ENCODE data around the gene SPDYA.
A peak's percentile ranks its signal among the peaks of the same experiment; 100 is the strongest.

Gene SPDYA

DNA sequence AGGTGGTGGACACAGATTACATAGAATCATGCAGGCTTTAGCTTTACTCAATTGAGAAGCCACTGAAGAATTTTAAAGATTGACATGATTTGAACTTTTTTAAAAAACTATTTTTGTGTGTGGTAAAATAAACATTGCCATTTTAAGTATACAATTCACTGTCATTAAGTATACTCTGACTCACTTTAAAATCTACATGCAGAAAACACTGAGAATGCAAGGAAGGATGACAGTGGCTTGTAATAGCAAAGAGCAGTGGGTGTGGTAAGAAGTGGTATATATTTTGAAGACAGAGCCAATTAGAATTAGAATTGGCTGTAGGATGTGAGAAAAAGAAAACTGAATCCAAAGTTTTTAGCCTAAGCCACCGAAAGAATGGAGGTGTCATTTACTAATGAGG lies 44.6 kb downstream of the SPDYA start:
- TF ChIP-seq, protein P1, sequence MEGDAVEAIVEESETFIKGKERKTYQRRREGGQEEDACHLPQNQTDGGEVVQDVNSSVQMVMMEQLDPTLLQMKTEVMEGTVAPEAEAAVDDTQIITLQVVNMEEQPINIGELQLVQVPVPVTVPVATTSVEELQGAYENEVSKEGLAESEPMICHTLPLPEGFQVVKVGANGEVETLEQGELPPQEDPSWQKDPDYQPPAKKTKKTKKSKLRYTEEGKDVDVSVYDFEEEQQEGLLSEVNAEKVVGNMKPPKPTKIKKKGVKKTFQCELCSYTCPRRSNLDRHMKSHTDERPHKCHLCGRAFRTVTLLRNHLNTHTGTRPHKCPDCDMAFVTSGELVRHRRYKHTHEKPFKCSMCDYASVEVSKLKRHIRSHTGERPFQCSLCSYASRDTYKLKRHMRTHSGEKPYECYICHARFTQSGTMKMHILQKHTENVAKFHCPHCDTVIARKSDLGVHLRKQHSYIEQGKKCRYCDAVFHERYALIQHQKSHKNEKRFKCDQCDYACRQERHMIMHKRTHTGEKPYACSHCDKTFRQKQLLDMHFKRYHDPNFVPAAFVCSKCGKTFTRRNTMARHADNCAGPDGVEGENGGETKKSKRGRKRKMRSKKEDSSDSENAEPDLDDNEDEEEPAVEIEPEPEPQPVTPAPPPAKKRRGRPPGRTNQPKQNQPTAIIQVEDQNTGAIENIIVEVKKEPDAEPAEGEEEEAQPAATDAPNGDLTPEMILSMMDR (IDR thresholded peaks at IDR 0.05) = no peak
- no peak overlapping the region for H3K4me3 ChIP-seq
- no peak for DNase-seq (ENCODE audit: low spot score)
- H3K27ac ChIP-seq = no peak overlapping the region

DNA sequence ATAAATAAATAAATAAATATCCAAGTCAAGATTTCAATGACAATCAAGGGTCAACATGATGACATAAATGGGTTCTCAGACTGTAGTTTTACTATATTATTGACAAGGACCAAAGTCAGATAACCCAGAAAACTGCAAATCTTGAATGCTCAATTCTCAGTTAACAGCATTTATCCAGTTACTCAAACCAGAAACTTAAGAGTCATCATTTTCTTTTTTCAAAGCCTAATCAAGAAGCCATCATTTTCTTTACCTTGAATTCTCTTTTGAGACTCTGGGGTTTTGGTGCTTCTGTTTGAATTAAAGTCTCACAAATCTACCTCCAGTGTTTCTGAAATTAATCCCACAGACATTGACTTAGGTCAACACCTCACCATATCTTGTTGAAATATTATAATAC lies 45.3 kb downstream of the SPDYA start:
- H3K27ac ChIP-seq = no peak overlapping the region
- DNase-seq (ENCODE audit: low spot score) = no peak
- TF ChIP-seq, protein P1 (IDR thresholded peaks at IDR 0.05) = no peak
- H3K4me3 ChIP-seq = no peak overlapping the region

DNA sequence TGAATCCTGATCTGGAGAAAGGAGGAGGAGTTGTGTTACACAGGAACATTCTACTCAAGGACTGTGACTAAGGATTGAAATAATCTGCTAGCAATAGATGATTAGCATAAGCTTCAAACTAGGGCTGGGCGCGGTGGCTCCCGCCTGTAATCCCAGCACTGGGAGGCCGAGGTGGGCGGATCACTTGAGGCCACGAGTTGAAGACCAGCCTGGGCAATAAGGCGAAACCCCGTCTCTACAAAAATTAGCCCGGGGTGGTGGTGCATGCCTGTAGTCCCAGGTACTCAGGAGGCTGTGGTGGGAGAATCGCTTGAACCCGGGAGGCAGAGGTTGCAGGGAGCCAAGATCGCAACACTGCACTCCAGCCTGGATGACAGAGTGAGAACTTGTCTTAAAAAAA lies 58.0 kb downstream of the SPDYA start:
- no peak overlapping the region for H3K27ac ChIP-seq
- TF ChIP-seq, protein P1 (IDR thresholded peaks at IDR 0.05) = no peak
- DNase-seq (ENCODE audit: low spot score) = no peak
- H3K4me3 ChIP-seq = peak overlapping the region; percentile 91

DNA sequence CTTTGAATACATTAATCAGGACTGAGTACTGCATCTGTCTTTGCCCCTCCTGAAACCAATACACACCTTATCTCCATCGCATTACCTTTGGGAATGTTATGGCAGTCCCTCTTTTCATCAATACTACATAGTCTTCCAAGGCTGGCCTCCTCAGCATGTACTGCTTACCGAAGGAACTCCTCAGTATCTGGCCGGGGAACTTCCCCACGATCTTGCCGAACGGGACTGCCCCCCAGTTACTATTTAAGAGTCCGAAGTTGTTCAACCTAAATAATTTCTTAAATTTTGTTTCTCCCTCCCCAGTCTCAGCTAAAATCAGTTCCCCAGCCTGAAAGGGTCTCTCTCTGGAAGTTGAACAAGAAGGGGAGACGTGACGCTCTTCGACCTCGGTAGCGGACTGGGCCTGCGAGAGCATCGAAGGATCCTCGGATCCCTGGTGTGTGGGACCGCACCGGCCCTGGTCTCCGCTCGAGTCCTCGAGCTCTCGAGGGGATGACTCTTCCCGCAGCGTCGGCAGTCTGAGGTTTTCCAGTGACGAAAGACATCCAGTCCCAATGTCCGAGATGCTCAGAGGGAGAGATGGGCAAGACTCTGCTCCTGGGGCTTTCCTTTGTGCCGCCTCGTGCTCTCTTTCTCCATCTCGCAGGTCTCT lies 59.0 kb downstream of the SPDYA start:
- TF ChIP-seq, protein P1 (IDR thresholded peaks at IDR 0.05) = no peak
- no peak for DNase-seq (ENCODE audit: low spot score)
- peak overlapping the region; percentile 73 to 81 for H3K27ac ChIP-seq
- H3K4me3 ChIP-seq = peak overlapping the region; percentile 91

DNA sequence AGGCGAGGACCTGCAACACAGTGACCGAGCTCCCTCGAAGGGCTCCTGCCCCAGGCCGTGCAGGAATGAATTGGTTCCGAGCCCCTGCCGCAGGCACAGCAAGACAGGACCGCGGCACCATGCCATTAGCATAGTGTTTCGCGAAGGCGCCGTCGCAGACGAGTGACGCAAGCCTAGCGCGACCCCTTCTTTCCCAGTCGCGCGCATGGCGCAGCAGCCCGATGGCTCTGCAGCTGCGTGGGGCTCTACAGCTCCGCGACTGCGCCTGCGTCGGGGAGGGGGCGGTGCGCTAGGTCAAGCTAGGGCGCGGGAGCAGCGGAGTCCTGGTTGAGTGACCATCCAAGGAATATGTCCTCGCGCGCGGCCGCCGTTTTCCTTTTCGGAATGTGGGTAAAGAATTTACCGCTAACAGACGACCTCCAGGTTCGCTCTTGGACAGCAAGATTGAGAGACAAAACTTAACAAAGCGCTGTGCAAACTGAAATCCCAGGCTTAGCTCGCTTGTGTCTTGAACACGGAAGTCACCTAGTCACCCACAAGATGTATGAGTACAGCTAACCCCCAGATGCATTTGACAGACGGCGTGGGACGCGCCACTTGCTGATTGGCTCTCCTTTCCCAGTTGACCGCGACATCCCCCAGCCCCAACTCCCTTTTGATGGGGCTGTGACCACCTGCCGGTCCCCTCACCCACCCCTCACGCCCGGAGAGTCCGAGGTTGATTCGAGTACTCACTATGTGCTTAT lies 59.7 kb downstream of the SPDYA start, which contains the start of gene TRMT61B:
TRMT61B (minus strand) TSS at position 164 of the 746 bp plus-strand sequence; CDS start at position 132, 32 bp downstream.
- TF ChIP-seq, protein P1 (IDR thresholded peaks at IDR 0.05) = no peak
- peak within 1 kb of the TSS; percentile 91 for H3K4me3 ChIP-seq
- peak; percentile 95 for DNase-seq (ENCODE audit: low spot score)
- H3K27ac ChIP-seq = peak within 1 kb of the TSS; percentile 73 to 81

DNA sequence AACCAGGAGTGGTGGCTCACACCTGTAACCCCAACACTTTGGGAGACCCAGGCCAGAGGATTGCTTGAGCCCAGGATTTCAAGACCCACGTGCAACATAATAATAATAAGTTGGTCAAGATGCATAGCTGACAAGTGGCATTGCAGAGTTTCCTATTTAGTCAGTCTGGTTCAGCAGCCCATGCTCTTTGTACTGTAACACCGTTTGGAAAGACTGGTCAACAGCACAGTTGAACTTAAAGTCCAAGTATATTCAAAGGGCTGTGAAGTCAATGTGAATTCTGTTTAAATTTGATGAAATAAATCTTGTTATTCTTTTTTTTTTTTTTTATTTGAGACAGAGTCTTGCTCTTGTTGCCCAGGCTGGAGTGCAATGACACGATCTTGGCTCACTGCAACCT lies 61.0 kb downstream of the SPDYA start:
- TF ChIP-seq, protein P1 (IDR thresholded peaks at IDR 0.05) = no peak
- no peak overlapping the region for H3K27ac ChIP-seq
- no peak for DNase-seq (ENCODE audit: low spot score)
- no peak overlapping the region for H3K4me3 ChIP-seq

DNA sequence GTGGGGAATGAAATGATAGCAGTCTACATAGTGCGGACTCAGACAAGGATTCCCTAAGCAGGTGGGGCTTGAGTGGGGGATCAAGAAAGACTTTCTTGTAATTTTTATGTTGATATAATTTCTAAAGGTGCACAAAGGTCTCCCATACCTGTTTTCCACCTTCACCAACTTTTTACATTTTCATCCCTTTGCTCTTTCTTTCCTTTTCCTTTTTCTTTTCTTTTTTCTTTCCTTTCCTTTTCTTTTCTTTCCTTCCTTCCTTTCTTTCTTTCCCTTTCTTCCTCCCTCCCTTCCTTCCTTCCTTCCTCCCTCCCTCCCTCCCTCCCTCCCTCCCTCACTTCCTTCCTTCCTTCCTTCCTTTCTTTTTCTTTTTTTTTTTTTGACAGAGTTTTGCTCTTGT lies 69.6 kb downstream of the SPDYA start:
- Histone ChIP-seq H3K4me3 (no peak overlapping the region), H3K27ac (no peak overlapping the region)
- TF ChIP-seq, protein P1 (IDR thresholded peaks at IDR 0.05) = no peak
- DNase-seq (ENCODE audit: low spot score) = no peak
